HG02981 (cell line): Measurements from ENCODE around the gene ITFG2.
"Not testable (repeated sequence)": the region's sequence is repeated elsewhere in the genome, so short reads cannot be mapped to it uniquely, and the experiment has no call there.

Experiments used
- ATAC-seq: cut with Tn5 transposase; IDR thresholded peaks from one replicate; pipeline ENCODE4 v1.9.1; 2021; ENCODE audit warnings: mild to moderate bottlenecking, moderate library complexity; ENCODE audit not compliant: unreplicated experiment

ITFG2 gene

DNA sequence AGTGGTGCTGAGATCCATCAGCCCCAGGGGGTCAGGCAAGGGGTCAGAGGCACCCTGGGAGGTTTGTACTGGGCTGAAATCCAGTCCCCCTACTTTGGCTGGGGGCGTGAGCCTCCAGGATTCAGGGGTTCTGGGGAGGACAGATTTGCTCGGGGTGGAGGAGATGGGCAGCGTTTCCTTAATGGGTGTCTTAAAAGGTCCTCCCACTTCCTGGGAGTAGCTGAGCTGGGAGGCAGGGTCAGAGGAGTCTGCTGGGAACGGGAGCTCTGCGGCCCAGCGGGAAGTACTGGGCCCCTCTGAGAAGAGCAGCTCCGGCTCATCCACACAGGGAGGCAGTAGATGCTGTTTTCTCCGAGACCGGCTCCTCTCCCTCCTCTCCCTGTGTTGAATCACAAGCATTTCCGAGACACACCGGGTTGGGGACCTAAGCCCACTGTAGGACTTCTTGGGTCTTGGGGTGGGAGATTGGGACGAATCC, 46.5 kb downstream of the ITFG2 start:
- no peak for ATAC-seq

DNA sequence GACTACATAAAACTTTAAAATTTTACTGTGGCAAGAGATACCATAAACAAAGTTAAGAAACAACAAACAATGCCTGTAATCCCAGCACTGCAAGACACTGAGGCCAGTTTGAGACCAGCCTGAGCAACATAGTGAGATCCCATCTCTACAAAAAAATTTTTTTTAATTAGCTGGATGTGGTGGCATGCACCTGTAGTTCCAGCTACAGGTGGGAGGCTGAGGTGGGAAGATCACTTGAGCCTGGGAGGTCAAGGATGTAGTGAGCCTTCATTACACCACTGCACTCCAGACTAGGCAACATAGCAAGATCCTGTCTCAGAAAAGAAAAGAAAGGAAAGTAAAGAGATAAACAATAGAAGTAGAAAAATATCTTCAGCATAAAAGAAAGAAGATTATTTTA, 47.7 kb downstream of the ITFG2 start:
- no peak for ATAC-seq

DNA sequence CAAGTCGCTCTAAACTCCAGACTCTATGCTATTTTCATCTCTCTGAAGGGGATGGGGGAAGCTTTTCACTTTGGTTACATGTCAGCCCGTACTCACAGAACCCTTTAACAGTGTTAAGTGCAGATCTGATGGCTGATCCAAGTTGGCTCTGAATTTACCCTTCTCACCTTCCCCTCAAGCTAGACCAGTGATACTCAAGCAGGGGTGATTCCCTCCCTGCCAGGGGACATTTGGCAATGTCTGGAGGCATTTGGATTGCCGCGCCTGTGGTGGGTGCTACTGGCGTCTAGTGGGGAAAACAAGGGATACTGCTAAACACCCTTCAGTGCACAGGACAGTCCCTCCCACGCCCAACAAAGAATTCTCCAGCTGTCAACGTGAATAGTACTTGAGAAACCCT, 50.4 kb downstream of the ITFG2 start:
- ATAC-seq, result no peak

DNA sequence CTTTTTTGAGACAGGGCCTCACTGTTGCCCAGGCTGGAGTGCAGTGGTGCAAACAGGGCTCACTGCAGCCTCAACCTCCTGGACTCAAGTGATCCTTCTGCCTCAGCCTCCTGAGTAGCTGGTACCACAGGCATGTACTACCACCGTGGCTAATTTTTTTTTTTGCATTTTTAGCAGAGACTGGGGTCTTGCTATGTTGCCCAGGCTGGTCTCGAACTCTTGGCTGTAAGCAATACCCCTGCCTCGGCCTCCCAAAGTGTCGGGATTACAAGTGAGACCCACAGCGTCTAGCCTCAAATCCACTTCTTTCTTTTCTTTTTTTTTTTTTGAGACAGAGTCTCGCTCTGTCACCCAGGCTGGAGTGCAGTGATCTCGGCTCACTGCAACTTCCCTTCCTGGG, 50.9 kb downstream of the ITFG2 start:
- not testable (repeated sequence) for ATAC-seq

DNA sequence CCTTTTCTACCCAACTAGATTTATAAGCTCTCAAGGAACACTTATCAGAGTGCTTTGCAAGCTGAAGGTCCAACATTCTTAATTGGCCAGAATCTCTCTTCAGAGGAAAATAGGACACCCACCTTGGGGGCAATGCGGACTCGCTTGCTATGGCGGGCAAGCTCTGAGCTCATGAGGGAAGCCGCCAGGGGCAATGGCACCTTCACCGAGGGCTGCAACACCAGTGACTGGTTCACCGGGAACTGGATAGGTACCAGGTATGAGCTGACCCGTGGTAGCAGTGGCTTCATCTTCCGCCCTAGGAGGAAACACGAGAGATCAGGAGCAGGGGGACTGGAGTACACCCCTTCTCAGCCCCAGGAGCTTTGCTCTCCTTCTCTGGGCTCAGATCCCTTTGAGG, 51.7 kb downstream of the ITFG2 start:
- no peak for ATAC-seq

DNA sequence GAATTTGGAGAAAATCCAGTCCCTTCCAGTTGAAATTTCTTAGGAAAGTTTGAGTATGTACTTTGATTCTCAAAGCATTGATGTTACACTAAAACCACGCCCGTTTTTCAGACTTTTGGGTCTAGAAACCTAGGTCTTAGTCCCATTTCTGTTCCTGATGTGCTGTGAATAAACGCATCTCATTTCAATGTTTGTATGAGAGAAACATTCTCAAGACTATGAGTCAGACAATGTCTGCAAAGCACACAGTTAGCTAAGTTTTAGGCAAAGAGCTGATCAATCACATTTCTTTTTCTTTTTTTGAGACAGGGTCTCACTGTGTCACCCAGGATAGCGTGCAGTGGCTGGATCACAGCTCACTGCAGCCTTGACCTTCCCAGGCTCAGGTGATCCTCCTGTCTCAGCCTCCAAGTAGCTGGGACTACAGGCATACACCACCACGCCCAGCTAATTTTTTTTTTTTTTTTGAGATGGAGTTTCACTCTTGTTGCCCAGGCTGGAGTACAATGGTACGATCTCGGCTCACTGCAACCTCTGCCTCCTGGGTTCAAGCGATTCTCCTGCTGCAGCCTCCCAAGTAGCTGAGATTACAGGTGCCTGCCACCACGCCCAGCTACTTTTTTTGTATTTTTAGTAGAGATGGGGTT, 56.6 kb downstream of the ITFG2 start:
- ATAC-seq, result not testable (repeated sequence)
